GM12878 (cell line): ENCODE measurements around the gene CCS. TPM values are rescaled to one million over a fixed set of nuclear protein-coding genes. Genes with fewer than 3 reads are reported as not detected.

ENCODE experiments used
- ATAC-seq: fragments of 200-7000 bp; cut with Tn5 transposase; 3 replicates; pipeline ENCODE4 v1.9.1; 2020; ENCODE audit warnings: mild to moderate bottlenecking, moderate library complexity
- BruUV-seq: library from RNA; stranded (reverse); fragments of 400-500 nt; replicated peaks from 2 replicates; lab custom pipeline; 2021; lab: Mats Ljungman, UMichigan
- CTCF ChIA-PET: fragments of 300-600 bp; sonication (Branson Sonifier 250); formaldehyde crosslinking; extraction: SDS; loops from one replicate; lab custom pipeline; 2021; ENCODE audit warnings: inconsistent platforms; lab: Yijun Ruan, JAX
- POLR2A ChIA-PET: fragments of 350-600 bp; formaldehyde crosslinking; extraction: SDS; loops from one replicate; lab custom pipeline; 2021; ENCODE audit warnings: inconsistent platforms; lab: Charles Lee
- RAD21 ChIA-PET: fragments of 300-600 bp; sonication (Branson Sonifier 250); formaldehyde crosslinking; loops from one replicate; lab custom pipeline; 2023; ENCODE audit warnings: antibody characterized with exemption; ENCODE audit not compliant: unreplicated experiment; lab: Charles Lee
- SMC1A ChIA-PET: fragments of 300-600 bp; sonication (Branson Sonifier 250); formaldehyde crosslinking; loops from one replicate; lab custom pipeline; 2023; ENCODE audit not compliant: unreplicated experiment, uncharacterized antibody; lab: Charles Lee
- DNase-seq: peaks from one replicate; pipeline ENCODE4 v3.0.0-alpha.2; 2011; ENCODE audit warnings: low read depth, low spot score
- FAIRE-seq: peaks from 3 replicates; lab custom pipeline; 2011; peaks lifted over from hg19 to GRCh38; lab: Jason Lieb, UNC
- H2AFZ ChIP-seq: 2 replicates; pipeline ENCODE4 v1.6.0; 2011; ENCODE audit warnings: low read depth, low read length, control low read depth; ENCODE audit not compliant: control insufficient read depth
- H3K27ac ChIP-seq: 2 replicates; pipeline ENCODE4 v1.5.1; 2011; ENCODE audit warnings: control low read depth; ENCODE audit not compliant: control insufficient read depth, insufficient read depth
- H3K27me3 ChIP-seq, 2 experiments: replicated peaks in 1 of 2; 2 replicates each; pipeline versions ENCODE4 v1.6.0 to v1.6.1; 2011; ENCODE audit warnings: low read length in 1 of 2; ENCODE audit not compliant: control insufficient read depth in 2 of 2, insufficient read depth in 2 of 2
- H3K36me3 ChIP-seq, 2 experiments: 2 replicates each; pipeline ENCODE4 v1.5.1; 2011; ENCODE audit warnings: low read length in 1 of 2; ENCODE audit not compliant: control insufficient read depth in 2 of 2, insufficient read depth in 2 of 2
- H3K4me1 ChIP-seq: 2 replicates; pipeline ENCODE4 v1.6.1; 2011; ENCODE audit warnings: mild to moderate bottlenecking, low read length, moderate library complexity, mixed read lengths; ENCODE audit not compliant: control insufficient read depth, insufficient read depth
- H3K4me2 ChIP-seq: 2 replicates; pipeline ENCODE4 v1.6.0; 2011; ENCODE audit warnings: control low read depth; ENCODE audit not compliant: control insufficient read depth, insufficient read depth
- H3K4me3 ChIP-seq: fragments of 200-600 bp; sonication (generic); 2 replicates; pipeline ENCODE4 v1.5.1; 2016
- H3K79me2 ChIP-seq: 2 replicates; pipeline ENCODE4 v1.6.0; 2011; ENCODE audit warnings: low read length; ENCODE audit not compliant: control insufficient read depth, insufficient read depth
- H3K9ac ChIP-seq: 2 replicates; pipeline ENCODE4 v1.8.0; 2011; ENCODE audit warnings: low read length, control low read depth, mixed read lengths; ENCODE audit not compliant: control insufficient read depth, insufficient read depth
- H3K9me3 ChIP-seq: replicated peaks from 3 replicates; pipeline ENCODE4 v1.5.1; 2011; ENCODE audit warnings: mild to moderate bottlenecking, low read length; ENCODE audit not compliant: control insufficient read depth, insufficient read depth
- H4K20me1 ChIP-seq: 2 replicates; pipeline ENCODE4 v1.6.0; 2011; ENCODE audit not compliant: control insufficient read depth, insufficient read depth
- CREM ChIP-seq: IDR thresholded peaks from 2 replicates; pipeline ENCODE4 v1.6.1; 2014; ENCODE audit warnings: antibody characterized with exemption, low read depth
- E4F1 ChIP-seq: fragments of 450-650 bp; IDR thresholded peaks from 2 replicates; pipeline ENCODE4 v1.6.1; 2018; ENCODE audit warnings: borderline replicate concordance, mild to moderate bottlenecking; ENCODE audit not compliant: partially characterized antibody
- FOXK2 ChIP-seq: fragments of 450-650 bp; IDR thresholded peaks from 2 replicates; pipeline ENCODE4 v1.6.1; 2017; ENCODE audit warnings: mild to moderate bottlenecking, moderate library complexity
- JUNB ChIP-seq: IDR thresholded peaks from 2 replicates; pipeline ENCODE4 v1.6.1; 2016; ENCODE audit warnings: antibody characterized with exemption, mild to moderate bottlenecking
- PAX8 ChIP-seq: fragments of 450-650 bp; IDR thresholded peaks from 2 replicates; pipeline ENCODE4 v1.6.1; 2017; ENCODE audit warnings: mild to moderate bottlenecking, moderate library complexity
- ZNF207 ChIP-seq: fragments of 450-650 bp; IDR thresholded peaks from 2 replicates; pipeline ENCODE4 v1.6.1; 2014; ENCODE audit warnings: antibody characterized with exemption, mild to moderate bottlenecking, borderline replicate concordance
- WGBS: methylation state at CpG from one replicate; pipeline ENCODE4 v1.1.6; 2016; ENCODE audit warnings: low lambda C conversion rate; ENCODE audit not compliant: insufficient replicate concordance, insufficient coverage; ENCODE audit errors: missing lambda C conversion rate; 5-methylcytosine and 5-hydroxymethylcytosine counted together
- in situ Hi-C: fragments of 300-500 bp; cut with MboI; formaldehyde crosslinking; loops from 9 replicates; pipeline ENCODE4 v1.14.3; 2018; ENCODE audit warnings: mixed read lengths
- intact Hi-C: fragments of 100-400 bp; cut with micrococcal nuclease; formaldehyde crosslinking; loops from one replicate; pipeline ENCODE4 v1.14.2; 2022; ENCODE audit not compliant: unreplicated experiment
- polyA plus RNA-seq, 11 experiments: library from polyadenylated mRNA; depleted of rRNA in 4 of 11; unstranded in 6 of 11; stranded (reverse) in 5 of 11; fragments of >200 nt; fragmentation: Nextera tagmentation in 4 of 11; fragmentation: Illumina TruSeq in 1 of 11; extraction: Ambion mirVana in 4 of 11; extraction: Trizol in 1 of 11; gene quantifications; 1 replicate in 1 of 11; 2 replicates in 10 of 11; pipeline versions ENCODE4 v1.2.1 to v1.2.3, GENCODE V29; 2011 to 2016; ENCODE audit warnings: inconsistent platforms in 2 of 11, missing spikeins in 2 of 11, low read depth in 1 of 11
- total RNA-seq, 4 experiments: library from RNA; depleted of rRNA in 3 of 4; stranded (reverse); fragments of >200 nt in 3 of 4; fragmentation: Illumina TruSeq in 1 of 4; extraction: Trizol in 1 of 4; gene quantifications; 2 replicates each; pipeline versions ENCODE4 v1.2.1 to v1.2.3, GENCODE V29; 2013 to 2021

CCS gene
- total and polyA plus RNA-seq, 10 of the 15 experiments (the other 5 are each of a cell fraction or from before 2014, with no cell fraction given), result 1.5 to 44.2 (median 30.6) TPM

DNA sequence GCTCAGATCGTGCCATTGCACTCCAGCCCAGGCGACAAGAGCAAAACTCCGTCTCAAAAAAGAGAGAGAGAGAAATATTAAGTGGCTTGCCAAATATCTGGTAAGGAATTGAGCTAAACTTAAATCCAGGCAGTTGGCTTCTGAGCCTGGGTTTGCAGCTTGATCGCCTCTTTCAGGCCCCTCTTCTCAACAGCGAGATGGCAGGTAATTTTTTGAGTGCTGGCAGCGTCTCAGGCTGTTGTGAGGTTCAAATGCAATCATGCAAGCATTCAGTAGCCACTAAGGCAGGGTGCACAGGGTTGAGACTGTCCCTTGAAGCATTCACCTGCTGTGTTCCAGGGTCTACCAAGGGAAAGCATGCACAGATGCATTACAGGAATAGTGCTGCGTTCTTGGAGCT lies 23.9 kb upstream of the CCS start:
- 12% methylated on average over 7 of the region's 7 CpGs for WGBS
- intact Hi-C loops, result no loop called here

More for the DNA sequence above, 23.9 kb upstream of the CCS start:
- FAIRE-seq, result no peak
- ATAC-seq, result no peak
- in situ Hi-C loops, result no loop called here
- ChIA-PET RAD21 (interaction anchor here (1.8 kb wide), 1 partner anchor 109 kb away, joined by 10 read pairs; the partner anchor contains the start of gene RBM4B), POLR2A (no interaction called here), SMC1A (interaction anchor here (1.5 to 1.6 kb wide), 2 partner anchors 9 to 109 kb away, joined by 5 read pairs; partner anchors contain the start of gene RBM4B), CTCF (interaction anchor here (1.5 to 2.5 kb wide), 3 partner anchors 8 to 109 kb away, joined by 3 to 10 read pairs (median 4); partner anchors contain the start of genes CCDC87, CCS and RBM4B)
- H3K4me2 ChIP-seq, result no peak overlapping the region
- H3K79me2 ChIP-seq, result no peaks in the 10 kb centered on the region
- TF ChIP-seq CREM (no peak), ZNF207 (no peak), FOXK2 (no peak), E4F1 (no peak), JUNB (no peak), PAX8 (no peak)
- DNase-seq, result no peak
- H3K4me1 ChIP-seq, result no peaks in the 10 kb centered on the region
- H3K9ac ChIP-seq, result no peak overlapping the region
- H4K20me1 ChIP-seq, result no peaks in the 10 kb centered on the region
- H3K27ac ChIP-seq, result no peak overlapping the region
- no peak overlapping the region for H2AFZ ChIP-seq
- no peaks in the 10 kb centered on the region for H3K9me3 ChIP-seq
- peaks cover 0 to 6% of the 10 kb centered on the region in 2 experiments; a peak in 3 of 4 replicates for H3K27me3 ChIP-seq
- no peaks in the 10 kb centered on the region for H3K36me3 ChIP-seq
- no TSS peak for BruUV-seq
- no peak overlapping the region for H3K4me3 ChIP-seq
